CD4-positive, alpha-beta T cell treated with Interleukin-12 subunit alpha and Interleukin-12 subunit beta, for 1 hour (primary cell): ENCODE measurements around the gene RNF223.

ENCODE experiments used
- DNase-seq: peaks from one replicate; pipeline ENCODE4 v3.0.0-alpha.2; 2020

The RNF223 gene

GRCh38 chr1:1073743-1074587, at the start of gene RNF223:
TSS of gene RNF223 (minus strand) at chr1:1074306. CDS start at chr1:1072566, 1,740 bp downstream.
- DNase-seq: no peak

GRCh38 chr1:1122981-1123480, 48.9 kb upstream of the RNF223 start:
- no peak for DNase-seq

- DNase-seq: peak; percentile 85
Observed at GRCh38 chr1:1122078-1122811, 48.1 kb upstream of the RNF223 start.

- DNase-seq: no peak
Observed at GRCh38 chr1:1121611-1122077, 47.5 kb upstream of the RNF223 start.

GRCh38 chr1:1120866-1121591, 46.9 kb upstream of the RNF223 start:
- no peak for DNase-seq

GRCh38 chr1:1120096-1120495, 46.0 kb upstream of the RNF223 start:
- no peak for DNase-seq

GRCh38 chr1:1119272-1119890, 45.3 kb upstream of the RNF223 start:
- no peak for DNase-seq

- DNase-seq: no peak
Observed at GRCh38 chr1:1118876-1119220, 44.7 kb upstream of the RNF223 start.

GRCh38 chr1:1118011-1118875, 44.1 kb upstream of the RNF223 start:
- DNase-seq: no peak

- no peak for DNase-seq
Observed at GRCh38 chr1:1117469-1117831, 43.3 kb upstream of the RNF223 start.

GRCh38 chr1:1116701-1117468, 42.8 kb upstream of the RNF223 start:
- peak; percentile 30 for DNase-seq

GRCh38 chr1:1115786-1116700, 41.9 kb upstream of the RNF223 start, which contains the start of gene C1orf159:
TSS of gene C1orf159 (minus strand) at chr1:1116089. CDS start at chr1:1091543, 24,546 bp downstream.
- DNase-seq: peak; percentile 99

GRCh38 chr1:1115136-1115785, 41.2 kb upstream of the RNF223 start:
- DNase-seq: no peak

- no peak for DNase-seq
Observed at GRCh38 chr1:1114431-1114830, 40.3 kb upstream of the RNF223 start.

- no peak for DNase-seq
Observed at GRCh38 chr1:1112237-1112985, 38.3 kb upstream of the RNF223 start.

GRCh38 chr1:1111516-1112236, 37.6 kb upstream of the RNF223 start:
- no peak for DNase-seq

GRCh38 chr1:1110561-1110971, 36.5 kb upstream of the RNF223 start:
- DNase-seq: no peak

- DNase-seq: no peak
Observed at GRCh38 chr1:1109743-1110142, 35.6 kb upstream of the RNF223 start.
